ENCODE results near the gene PRKAR1B.

DNA sequence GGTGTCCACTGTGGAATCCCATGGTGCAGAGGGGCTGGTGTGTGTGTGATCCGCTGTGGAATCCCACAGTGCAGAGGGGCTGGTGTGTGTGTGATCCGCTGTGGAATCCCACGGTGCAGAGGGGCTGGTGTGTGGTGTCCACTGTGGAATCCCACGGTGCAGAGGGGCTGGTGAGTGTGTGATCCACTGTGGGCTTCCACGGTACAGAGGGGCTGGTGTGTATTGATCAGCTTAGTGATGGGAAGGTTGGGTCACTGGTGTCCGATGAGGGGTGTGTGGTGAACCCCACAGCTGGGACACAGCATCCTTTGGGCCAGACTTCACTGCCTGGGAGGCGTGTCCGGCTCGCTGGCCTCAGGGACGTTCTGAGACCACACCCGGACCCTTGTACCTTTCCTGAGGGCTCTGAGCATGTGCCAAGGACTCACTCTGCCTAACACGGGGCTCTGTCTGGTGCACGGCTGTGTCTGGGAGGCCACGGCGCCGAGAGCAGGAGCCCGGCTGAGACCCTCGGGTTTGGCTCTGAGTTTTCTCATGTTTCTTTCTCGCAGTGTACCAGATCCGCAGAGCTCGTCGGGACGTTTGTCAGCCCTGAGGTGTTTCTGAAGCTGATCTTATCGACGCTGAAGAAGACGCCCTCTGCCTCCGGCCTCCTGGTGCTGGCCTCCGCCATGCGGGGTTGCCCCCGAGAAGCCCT, 29.3 kb upstream of the PRKAR1B start:
- TF ChIP-seq CTCF (IDR thresholded peaks at IDR 0.05), result no peak
- TF ChIP-seq EZH2 (IDR thresholded peaks at IDR 0.05; ENCODE audit: borderline replicate concordance, insufficient read depth, low read depth, low read length, poor library complexity, severe bottlenecking), result no peak

All from B cell (primary cell).